Measurements from ENCODE around the gene KIF3B.

DNA sequence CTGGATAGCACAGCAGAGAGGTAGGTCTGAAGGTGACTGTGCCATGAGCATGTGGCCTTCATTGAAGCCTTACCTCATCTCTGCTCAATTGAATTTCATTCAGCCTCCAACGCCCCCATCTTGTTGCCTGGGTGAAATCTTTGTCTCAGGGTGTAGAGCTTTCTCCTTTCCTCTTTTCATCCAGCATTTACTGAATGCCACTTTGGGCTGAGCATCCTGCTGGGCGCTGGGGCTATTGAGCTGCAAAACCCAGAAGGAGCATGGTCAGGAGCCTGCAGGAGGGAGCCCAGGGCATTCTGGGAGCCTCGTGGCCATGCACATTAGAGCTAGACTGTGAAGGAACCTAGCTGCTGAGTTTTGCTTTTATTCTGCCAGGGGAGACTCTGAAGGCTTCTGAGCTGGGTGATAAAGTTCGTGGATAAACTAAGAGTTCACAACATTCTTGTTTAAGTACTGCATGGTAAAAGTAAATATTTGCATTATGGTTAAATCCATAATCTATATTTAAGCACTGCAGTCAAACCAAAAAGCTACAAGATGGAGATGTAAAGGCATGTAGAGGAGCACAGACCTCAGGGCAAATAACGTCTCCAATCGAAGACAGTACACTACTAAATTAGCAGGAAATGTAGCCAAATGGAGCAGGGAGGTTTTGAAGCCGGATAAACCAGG is 67.5 kb downstream of the KIF3B start:
- TF ChIP-seq POLR2A (IDR thresholded peaks at IDR 0.05; ENCODE audit: low read length) (no peak), GATA1 (IDR thresholded peaks at IDR 0.05; ENCODE audit: low read depth, low read length) (no peak)
